Endothelial cell of umbilical vein (primary cell): ENCODE results near the gene CHTOP. TPM values are rescaled to one million over a fixed set of nuclear protein-coding genes. Genes with fewer than 3 reads are reported as not detected.

Source experiments
- BruUV-seq: library from RNA; stranded (reverse); fragments of 400-500 nt; replicated peaks from 2 replicates; lab custom pipeline; 2021; lab: Mats Ljungman, UMichigan
- CTCF ChIA-PET: fragments of 300-600, 350-600 bp; sonication (Branson Sonifier 250); formaldehyde crosslinking; loops from one replicate; lab custom pipeline; 2021; ENCODE audit warnings: antibody characterized with exemption, inconsistent platforms; lab: Charles Lee
- POLR2A ChIA-PET: fragments of 300-600, 350-600 bp; sonication (Branson Sonifier 250); formaldehyde crosslinking; loops from one replicate; lab custom pipeline; 2021; ENCODE audit warnings: antibody characterized with exemption, inconsistent platforms; lab: Charles Lee
- DNase-seq: peaks from one replicate; pipeline ENCODE4 v3.0.0-alpha.2; 2011; ENCODE audit warnings: low read depth, low spot score
- FAIRE-seq: peaks from 2 replicates; lab custom pipeline; 2011; peaks lifted over from hg19 to GRCh38; lab: Jason Lieb, UNC
- H2AFZ ChIP-seq: 2 replicates; pipeline ENCODE4 v1.6.0; 2012; ENCODE audit warnings: low read depth, low read length, control low read depth, inconsistent platforms
- H3K27ac ChIP-seq: 2 replicates; pipeline ENCODE4 v1.5.1; 2011; ENCODE audit warnings: low read depth, mild to moderate bottlenecking, control low read depth, low read length, moderate library complexity; ENCODE audit not compliant: insufficient read depth
- H3K27me3 ChIP-seq, 2 experiments: 2 replicates each; pipeline versions ENCODE4 v1.6.0 to v1.6.1; 2011; ENCODE audit warnings: low read length in 2 of 2, mixed read lengths in 1 of 2; ENCODE audit not compliant: control insufficient read depth in 2 of 2, insufficient read depth in 2 of 2
- H3K36me3 ChIP-seq, 2 experiments: 2 replicates in 1 of 2; 3 replicates in 1 of 2; pipeline ENCODE4 v1.5.1; 2011; ENCODE audit warnings: low read length in 2 of 2, mild to moderate bottlenecking in 1 of 2, moderate library complexity in 1 of 2; ENCODE audit not compliant: control insufficient read depth in 2 of 2, insufficient read depth in 2 of 2; ENCODE audit errors: extremely low read depth in 1 of 2
- H3K4me1 ChIP-seq: 3 replicates; pipeline ENCODE4 v1.5.1; 2011; ENCODE audit warnings: mild to moderate bottlenecking, low read length; ENCODE audit not compliant: control insufficient read depth, insufficient read depth; ENCODE audit errors: extremely low read depth
- H3K4me2 ChIP-seq: 2 replicates; pipeline ENCODE4 v1.6.1; 2011; ENCODE audit warnings: low read length, control low read depth, mixed read lengths; ENCODE audit not compliant: insufficient read depth
- H3K4me3 ChIP-seq, 3 experiments: fragments of 200-600 bp in 1 of 3; sonication (generic), shearing (Covaris generic) in 1 of 3; replicated peaks in 1 of 3; 2 replicates each; pipeline ENCODE4 v1.5.1; 2011 to 2016; ENCODE audit warnings: control low read depth in 3 of 3, low read length in 3 of 3, mild to moderate bottlenecking in 2 of 3, inconsistent platforms in 1 of 3, low read depth in 1 of 3, moderate library complexity in 1 of 3; ENCODE audit not compliant: insufficient read depth in 1 of 3
- H3K79me2 ChIP-seq: 2 replicates; pipeline ENCODE4 v1.6.0; 2012; ENCODE audit warnings: low read length, inconsistent platforms; ENCODE audit not compliant: control insufficient read depth, insufficient read depth
- H3K9ac ChIP-seq: replicated peaks from 2 replicates; pipeline ENCODE3; 2011; ENCODE audit warnings: low read length, control low read depth; ENCODE audit not compliant: insufficient read depth; ENCODE audit errors: extremely low read depth
- H3K9me1 ChIP-seq: replicated peaks from 3 replicates; pipeline ENCODE4 v1.6.0; 2011; ENCODE audit warnings: mild to moderate bottlenecking, low read length; ENCODE audit not compliant: control insufficient read depth, insufficient read depth; ENCODE audit errors: extremely low read depth
- H3K9me3 ChIP-seq: replicated peaks from 2 replicates; pipeline ENCODE4 v1.5.1; 2012; ENCODE audit warnings: low read length, inconsistent platforms; ENCODE audit not compliant: control insufficient read depth, insufficient read depth
- H4K20me1 ChIP-seq: replicated peaks from 2 replicates; pipeline ENCODE3; 2011; ENCODE audit warnings: mild to moderate bottlenecking, low read length; ENCODE audit not compliant: control insufficient read depth, insufficient read depth; ENCODE audit errors: extremely low read depth
- EZH2 ChIP-seq: IDR thresholded peaks from 2 replicates; pipeline ENCODE4 v1.6.1; 2012; ENCODE audit warnings: borderline replicate concordance, low read depth, mild to moderate bottlenecking, moderate library complexity, low read length, inconsistent platforms; ENCODE audit not compliant: severe bottlenecking
- FOS ChIP-seq: IDR thresholded peaks from 2 replicates; pipeline ENCODE4 v1.6.1; 2011; ENCODE audit warnings: mild to moderate bottlenecking, low read length, moderate library complexity, borderline replicate concordance; ENCODE audit not compliant: insufficient read depth
- MAX ChIP-seq: IDR thresholded peaks from 2 replicates; pipeline ENCODE4 v1.6.1; 2011; ENCODE audit not compliant: insufficient read depth, insufficient read length
- POLR2A ChIP-seq: IDR thresholded peaks from 2 replicates; pipeline ENCODE4 v1.6.1; 2012; ENCODE audit warnings: low read depth, mild to moderate bottlenecking, control low read depth, low read length
- dilution Hi-C: fragments of 300-500 bp; cut with MboI; formaldehyde crosslinking; loops from one replicate; pipeline ENCODE4 v1.15.0; 2019; ENCODE audit warnings: low sequenced_read_pairs; ENCODE audit not compliant: extremely low pct_ligation_motif_present
- intact Hi-C: fragments of 100-400 bp; cut with micrococcal nuclease; formaldehyde crosslinking; loops from one replicate; pipeline ENCODE4 v1.10.0; 2022
- polyA plus RNA-seq, 4 experiments: library from polyadenylated mRNA; depleted of rRNA in 3 of 4; stranded (reverse) in 3 of 4; unstranded in 1 of 4; fragments of >200 nt; gene quantifications; 2 replicates each; pipeline versions ENCODE4 v1.2.1 to v1.2.3, GENCODE V29; 2011 to 2012; ENCODE audit warnings: missing spikeins in 1 of 4
- total RNA-seq: library from RNA; stranded (reverse); gene quantifications from 2 replicates; pipeline ENCODE4 v1.2.3, GENCODE V29; 2021
- TF ChIP-seq, protein P1 (sequence below), 2 donors: IDR thresholded peaks; 1 replicate in 1 of 2; 2 replicates in 1 of 2; pipeline ENCODE4 v1.5.1; 2011; ENCODE audit warnings: low read length in 2 of 2, mild to moderate bottlenecking in 2 of 2, moderate library complexity in 2 of 2, control low read depth in 1 of 2, inconsistent platforms in 1 of 2, low read depth in 1 of 2; ENCODE audit not compliant: insufficient read depth in 1 of 2; ENCODE audit errors: extremely low read depth in 1 of 2

CHTOP gene
- total and polyA plus RNA-seq, 2 donors (not counting 3 experiments of a cell fraction or from before 2014, with no cell fraction given): 62.0 to 74.4 TPM

GRCh38 chr1:153678519-153679336 lies 44.9 kb downstream of the CHTOP start, which contains the start of gene NPR1:
Gene NPR1, plus strand, starts transcription at chr1:153678688. Its CDS starts 421 bp downstream, at chr1:153679109.
- Histone ChIP-seq H3K9me1 (no peaks in the 10 kb centered on the region), H3K4me1 (peaks cover 11% of the 10 kb centered on the region), H4K20me1 (no peaks in the 10 kb centered on the region), H3K79me2 (no peaks in the 10 kb centered on the region), H3K9ac (no peak within 1 kb of the TSS), H3K27ac (no peak within 1 kb of the TSS), H3K36me3 (peaks cover 0 to 7% of the 10 kb centered on the region in 2 experiments), H3K4me2 (peak within 1 kb of the TSS; percentile 62), H3K4me3 (peak within 1 kb of the TSS; percentile 35 to 44 (median 40)), H2AFZ (peak within 1 kb of the TSS; percentile 87), H3K9me3 (no peaks in the 10 kb centered on the region), H3K27me3 (peaks cover 4 to 5% of the 10 kb centered on the region in 2 experiments)
- POLR2A ChIA-PET: no interaction called here
- FAIRE-seq (peak; percentile 69), DNase-seq (peak; percentile 32)
- CTCF ChIA-PET: interaction anchor here (0.9 to 7.0 kb wide), 17 partner anchors 19 to 312 kb away, joined by 3 to 83 read pairs (median 5); partner anchors contain the start of genes INTS3, RAB13, RPS27 and SLC27A3
- dilution Hi-C loops: no loop called here
- intact Hi-C loops: loop anchor here (1.0 kb wide), 1 partner anchor 20 kb away; no protein-coding TSS in a partner anchor
- no TSS peak for BruUV-seq
- TF ChIP-seq POLR2A: no peak
- no peak for TF ChIP-seq MAX
- TF ChIP-seq, protein P1, sequence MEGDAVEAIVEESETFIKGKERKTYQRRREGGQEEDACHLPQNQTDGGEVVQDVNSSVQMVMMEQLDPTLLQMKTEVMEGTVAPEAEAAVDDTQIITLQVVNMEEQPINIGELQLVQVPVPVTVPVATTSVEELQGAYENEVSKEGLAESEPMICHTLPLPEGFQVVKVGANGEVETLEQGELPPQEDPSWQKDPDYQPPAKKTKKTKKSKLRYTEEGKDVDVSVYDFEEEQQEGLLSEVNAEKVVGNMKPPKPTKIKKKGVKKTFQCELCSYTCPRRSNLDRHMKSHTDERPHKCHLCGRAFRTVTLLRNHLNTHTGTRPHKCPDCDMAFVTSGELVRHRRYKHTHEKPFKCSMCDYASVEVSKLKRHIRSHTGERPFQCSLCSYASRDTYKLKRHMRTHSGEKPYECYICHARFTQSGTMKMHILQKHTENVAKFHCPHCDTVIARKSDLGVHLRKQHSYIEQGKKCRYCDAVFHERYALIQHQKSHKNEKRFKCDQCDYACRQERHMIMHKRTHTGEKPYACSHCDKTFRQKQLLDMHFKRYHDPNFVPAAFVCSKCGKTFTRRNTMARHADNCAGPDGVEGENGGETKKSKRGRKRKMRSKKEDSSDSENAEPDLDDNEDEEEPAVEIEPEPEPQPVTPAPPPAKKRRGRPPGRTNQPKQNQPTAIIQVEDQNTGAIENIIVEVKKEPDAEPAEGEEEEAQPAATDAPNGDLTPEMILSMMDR (IDR thresholded peaks at IDR 0.05; ENCODE audit: extremely low read depth in 1 of 2, insufficient read depth in 1 of 2, low read depth in 1 of 2, low read length in 2 of 2): peak in 1 of 2 donors; percentile 7
- TF ChIP-seq FOS: no peak
- no peak for TF ChIP-seq EZH2
